SU-DHL-6 (cell line): Measurements from ENCODE around the gene CD52.

Experiments
- CTCF ChIP-seq: fragments of 200-600 bp; sonication (generic); IDR thresholded peaks from one replicate; pipeline ENCODE4 v1.5.1; 2017; ENCODE audit warnings: antibody characterized with exemption, mild to moderate bottlenecking, low read length, moderate library complexity; ENCODE audit not compliant: insufficient read depth, poor library complexity, severe bottlenecking
- EZH2phosphoT487 ChIP-seq: fragments of 200-600 bp; sonication (generic), shearing (Covaris generic); conservative IDR thresholded peaks from 2 replicates; pipeline ENCODE4 v1.6.1; 2018; ENCODE audit warnings: mild to moderate bottlenecking, antibody characterized with exemption, low read length, moderate library complexity, mixed read lengths

- TF ChIP-seq EZH2phosphoT487 (no peak), CTCF (peak; percentile 81)
Measured at GRCh38 chr1:26321315-26322041, 3.7 kb downstream of the CD52 start.
